Medulla oblongata (tissue), 1 donor: Measurements from ENCODE around the gene TGFBR1.
A peak's percentile ranks its signal among the peaks of the same experiment; 100 is the strongest.

Source experiments
- DNase-seq: peaks from one replicate; pipeline ENCODE4 v3.0.0-alpha.2; 2015; ENCODE audit errors: extremely low spot score

TGFBR1 gene

DNA sequence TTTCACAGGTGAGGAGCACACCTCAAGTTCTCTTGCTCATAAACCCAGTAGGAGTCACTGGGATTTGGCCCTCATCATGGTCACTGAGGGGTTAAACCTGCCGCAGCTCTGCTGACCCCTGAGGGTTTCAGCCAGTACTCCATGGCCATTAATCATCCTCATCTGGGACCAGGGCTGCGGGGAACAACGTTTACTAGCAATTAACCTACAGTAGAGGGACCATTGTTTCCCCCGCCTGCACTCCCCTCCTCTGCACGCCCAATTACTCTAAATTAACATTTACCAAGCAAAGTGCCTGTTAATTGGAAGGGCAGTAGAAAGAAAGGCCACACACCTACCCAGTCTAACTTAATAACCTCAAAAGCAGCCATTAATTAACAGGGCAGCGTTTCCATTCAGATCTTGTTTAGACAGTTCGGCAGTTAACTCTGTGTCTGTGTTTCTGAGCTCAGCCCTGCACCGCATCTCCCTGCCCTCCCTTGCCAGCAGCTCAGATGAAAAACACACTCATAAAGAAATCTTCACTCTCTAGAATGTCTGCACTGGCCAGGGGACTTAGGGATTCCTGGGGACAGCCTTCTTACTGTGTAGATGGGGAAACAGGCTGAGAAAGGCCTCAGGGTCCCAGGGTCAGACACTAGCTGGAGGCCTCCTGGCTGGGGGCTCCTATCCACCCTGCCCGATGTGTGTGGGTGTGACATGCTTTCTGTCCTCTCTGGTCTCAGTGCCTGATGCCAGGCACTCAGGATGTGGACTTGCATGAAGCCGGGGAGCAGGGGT is 65.3 kb downstream of the TGFBR1 start:
- DNase-seq, result no peak

DNA sequence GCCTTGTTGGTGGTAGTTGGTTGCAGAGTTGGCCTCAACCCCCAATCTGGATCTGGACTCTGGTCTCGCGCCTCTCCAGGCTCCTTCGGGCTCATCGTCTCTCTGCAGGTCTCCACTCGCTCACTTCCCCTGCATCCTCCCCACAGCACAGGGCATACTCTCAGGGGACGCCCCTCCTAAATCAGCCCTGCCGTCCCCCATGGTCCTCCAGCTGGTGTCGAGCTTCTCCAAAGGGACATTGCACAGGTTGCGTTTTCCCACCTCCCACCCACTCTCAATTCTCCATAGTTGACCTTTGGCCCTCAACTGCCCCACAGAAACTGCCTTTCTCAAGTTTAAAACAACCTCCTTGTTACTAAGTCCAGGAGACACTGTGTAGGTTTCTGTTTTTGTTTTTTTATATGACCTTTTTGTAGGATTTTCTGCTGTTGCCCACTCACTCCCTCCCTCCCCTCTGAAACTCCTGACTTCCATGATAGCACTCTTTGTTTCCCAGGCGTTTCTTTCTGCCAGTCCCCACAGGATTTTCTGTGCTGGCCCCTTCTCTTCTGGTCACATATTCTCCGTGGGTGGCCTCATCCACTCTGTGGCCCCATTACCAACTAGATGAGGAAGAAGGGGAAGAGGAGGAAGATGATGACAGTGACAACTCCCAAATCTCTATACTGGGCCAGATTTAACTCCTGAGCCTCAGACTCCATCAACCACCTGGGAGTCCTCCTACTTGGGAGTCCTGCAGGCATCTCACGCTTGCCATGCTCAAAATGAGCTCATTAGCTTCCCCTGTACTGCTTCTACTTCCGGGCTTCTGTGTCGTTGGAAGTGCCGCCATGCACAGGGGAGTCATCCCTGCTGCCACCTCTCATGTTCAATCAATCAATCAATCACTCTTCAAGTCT is 66.6 kb downstream of the TGFBR1 start:
- no peak for DNase-seq

DNA sequence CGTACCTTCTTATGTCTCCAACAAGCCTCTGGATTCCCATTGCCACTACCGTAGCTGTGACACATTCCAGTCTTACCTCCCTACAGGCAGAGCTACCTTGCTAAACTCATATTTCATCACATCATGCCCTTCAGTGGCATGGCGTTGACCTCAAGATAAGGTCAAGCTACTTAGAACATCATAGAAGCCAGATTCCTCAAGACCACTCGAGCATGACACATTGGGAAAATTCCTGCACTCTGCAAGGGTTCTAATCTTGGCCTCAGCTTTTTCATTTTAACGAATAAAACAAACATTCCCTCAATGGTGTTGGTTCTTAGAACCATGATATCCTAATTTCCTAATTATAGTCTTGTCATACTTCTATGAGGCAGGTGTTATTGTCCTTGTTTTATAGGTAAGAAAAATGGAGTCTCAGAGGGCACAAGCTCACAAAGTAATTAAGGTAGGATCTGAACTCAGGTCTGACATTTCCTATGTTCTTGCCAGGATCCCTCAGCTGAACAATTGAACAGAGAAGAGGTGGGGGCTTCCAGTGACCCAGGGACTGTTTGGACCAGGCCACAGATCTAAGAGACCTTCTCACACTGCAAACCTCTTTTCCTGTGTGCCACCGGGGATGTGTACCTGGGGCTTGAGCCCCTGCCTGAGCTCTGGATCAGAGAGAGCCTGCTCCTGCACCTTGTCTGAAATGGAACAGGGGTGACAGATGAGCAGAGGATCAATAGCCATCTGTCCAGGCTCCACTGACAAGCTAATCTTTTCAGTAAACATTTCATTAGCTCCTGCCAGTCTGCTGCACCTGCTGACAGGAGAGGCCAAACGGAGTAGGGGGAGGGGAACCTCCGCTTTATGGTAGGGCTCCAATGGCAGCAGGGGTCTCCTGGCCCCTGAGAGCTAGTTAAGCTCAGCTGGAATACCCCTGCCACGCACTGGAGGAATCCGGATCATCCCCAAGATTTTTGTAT is 67.5 kb downstream of the TGFBR1 start:
- DNase-seq, result no peak

DNA sequence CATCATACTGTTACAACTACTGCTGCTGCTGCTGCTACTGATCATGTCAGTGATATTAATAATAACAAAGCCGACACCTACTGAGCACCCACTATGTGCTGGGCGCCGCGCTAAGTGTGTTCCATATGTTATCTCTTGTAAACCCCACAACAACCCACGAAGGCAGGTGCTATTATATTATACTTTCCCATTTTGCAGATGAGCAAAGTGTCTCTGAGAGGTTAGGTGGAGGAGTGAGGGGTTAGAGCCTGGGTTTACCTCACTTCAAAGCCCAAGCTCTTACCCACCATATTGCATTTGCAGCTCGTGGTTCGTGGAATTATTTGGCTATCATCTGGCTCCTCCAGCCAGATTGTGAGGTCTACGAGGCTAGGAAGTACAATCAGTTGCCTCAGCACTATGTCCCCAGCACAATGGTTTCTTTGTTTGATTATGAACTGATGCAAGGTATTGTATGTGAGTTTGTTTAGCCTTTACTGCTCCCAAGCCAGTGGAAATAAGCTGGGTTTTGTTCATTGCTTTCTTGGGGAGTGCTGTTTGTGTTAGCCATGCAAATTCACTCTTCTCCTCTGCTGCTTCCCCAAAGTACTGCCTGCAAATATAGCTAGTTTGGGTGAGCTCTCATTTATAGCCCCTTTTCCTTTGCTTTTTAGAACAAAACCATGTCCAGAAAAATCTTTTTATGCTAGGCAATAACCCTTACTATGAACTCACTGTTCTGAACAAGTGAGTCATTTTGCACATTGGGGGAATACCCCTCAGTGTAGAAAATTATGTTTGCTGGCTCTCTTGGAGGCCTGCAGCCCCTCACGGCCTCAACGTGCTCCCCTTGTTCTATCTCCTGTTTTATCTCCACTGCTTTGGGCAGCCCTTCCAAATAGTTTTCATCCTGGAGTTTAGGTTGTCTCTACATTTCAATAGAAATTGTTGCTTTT is 68.9 kb downstream of the TGFBR1 start:
- peak; percentile 82 for DNase-seq

DNA sequence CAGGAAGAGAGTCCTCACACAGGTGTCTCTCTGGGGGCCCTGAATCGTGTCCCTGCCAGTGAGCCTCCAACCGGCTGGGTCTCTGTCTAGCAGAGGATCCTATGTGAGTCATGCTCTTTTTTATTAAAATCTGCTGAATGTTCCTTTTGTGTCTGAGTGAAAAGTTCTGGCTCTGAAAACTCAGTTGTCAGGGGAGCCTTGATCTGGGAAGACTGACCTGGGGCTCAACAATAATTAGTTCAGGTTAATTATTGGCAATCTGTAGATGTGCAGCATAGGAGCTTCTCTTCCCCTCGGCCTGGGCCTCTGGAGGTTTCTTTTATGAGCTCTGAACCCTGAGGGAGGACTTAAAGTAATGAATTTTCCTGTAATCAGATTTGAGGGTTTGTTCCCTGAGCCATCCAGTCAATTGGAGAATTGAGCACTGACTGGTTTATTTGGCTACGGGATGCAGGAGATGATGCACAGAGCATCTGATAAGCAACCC is 71.7 kb downstream of the TGFBR1 start:
- no peak for DNase-seq

DNA sequence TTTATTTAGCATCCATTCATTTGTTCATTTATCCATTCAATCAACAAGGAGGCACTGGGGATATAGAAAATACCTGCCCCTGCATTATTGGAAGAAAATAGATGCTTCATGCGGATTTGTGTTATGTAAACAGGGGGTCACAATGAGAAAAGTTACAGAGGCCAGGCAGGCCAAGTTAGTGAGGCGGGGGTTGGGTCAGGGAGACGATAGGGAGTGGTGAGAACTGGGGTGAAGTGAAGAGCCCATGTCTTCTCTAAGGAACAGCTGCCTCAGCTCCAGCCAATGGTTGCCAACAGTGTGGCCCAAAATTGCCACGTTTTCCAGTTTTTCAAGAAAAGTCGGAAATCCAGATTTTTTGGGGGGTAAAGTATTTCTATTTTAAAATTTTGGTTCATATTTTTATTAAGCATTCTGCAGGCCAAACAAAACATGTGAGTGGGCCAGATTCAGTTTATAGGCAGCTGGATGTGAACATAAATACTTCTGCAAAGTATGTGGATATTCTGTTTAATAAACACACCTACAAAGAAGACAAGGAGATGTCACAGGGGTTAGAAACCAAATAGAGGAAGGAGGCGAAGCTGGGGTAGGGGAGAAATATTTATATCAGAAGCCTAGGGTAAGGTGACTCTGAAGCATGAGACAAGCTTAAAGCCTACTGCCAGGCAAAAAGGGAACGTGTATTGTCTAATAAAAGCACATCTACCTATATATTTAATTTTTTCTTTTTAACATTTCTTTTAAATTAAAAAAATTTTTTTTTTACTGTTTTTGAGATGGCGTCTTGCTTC is 72.9 kb downstream of the TGFBR1 start:
- no peak for DNase-seq

DNA sequence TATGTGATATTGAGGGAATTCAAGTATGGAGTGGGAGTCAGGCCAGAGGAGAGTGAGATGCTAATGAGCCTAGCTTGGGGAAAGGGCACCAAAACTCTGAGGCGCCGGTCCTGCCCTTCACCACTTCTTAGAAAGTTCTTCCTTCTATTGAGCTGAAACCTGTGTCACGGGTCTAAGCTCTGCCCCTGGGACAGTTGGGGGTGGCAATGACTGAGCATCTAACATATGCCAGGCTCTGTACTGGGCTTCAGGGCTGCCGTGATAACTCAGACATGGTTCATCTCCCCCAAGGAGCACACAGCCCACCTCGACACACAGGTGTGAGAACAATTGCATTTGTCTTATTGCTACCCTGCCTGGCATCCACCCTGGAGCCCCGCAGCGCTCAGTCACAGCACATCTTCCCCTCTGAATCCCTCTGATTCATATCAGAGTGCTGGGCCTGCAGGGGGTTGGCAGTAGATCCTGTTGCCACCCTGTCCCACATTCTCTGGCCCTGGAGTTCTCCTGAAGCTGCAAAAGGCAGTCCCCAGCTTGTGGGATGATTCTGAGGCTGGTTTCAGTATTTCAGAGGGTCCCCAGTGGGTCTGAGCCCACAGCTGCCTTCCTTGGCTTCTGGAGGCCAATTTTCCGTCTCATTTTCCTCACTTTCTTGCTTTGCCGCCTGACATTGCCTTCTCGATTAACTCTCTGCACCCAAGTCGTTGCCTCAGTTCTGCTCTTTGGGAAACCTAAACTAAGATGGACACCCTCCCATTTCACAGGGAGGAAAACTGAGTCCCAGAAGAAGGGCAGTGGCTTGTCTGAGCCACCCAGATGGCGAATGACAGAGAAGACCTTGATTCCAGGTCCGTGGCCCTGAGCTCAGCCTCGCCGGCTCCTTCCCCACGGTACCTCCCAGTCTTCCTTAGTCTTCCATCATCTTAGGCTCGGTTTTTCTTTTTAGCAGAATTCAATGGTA is 74.3 kb downstream of the TGFBR1 start:
- DNase-seq, result no peak

DNA sequence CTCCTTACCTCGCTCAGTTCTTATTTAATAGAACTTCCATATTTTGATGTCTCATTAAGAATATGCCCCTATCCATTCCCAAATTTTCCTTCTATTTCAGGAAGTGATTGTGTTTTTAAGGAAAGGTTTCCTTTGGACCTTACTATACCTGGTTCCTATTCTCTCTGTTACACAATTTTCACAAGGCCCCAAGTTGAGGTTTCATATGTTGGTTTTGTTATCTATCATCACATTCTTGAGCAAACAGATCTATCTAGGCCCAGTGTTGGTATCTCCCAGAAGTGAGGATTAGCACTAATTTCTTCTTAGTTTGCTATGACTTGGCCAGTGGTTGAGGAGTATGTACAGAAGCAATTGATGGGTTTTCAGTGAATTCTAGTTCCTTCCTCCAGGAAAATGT is 75.3 kb downstream of the TGFBR1 start:
- no peak for DNase-seq

DNA sequence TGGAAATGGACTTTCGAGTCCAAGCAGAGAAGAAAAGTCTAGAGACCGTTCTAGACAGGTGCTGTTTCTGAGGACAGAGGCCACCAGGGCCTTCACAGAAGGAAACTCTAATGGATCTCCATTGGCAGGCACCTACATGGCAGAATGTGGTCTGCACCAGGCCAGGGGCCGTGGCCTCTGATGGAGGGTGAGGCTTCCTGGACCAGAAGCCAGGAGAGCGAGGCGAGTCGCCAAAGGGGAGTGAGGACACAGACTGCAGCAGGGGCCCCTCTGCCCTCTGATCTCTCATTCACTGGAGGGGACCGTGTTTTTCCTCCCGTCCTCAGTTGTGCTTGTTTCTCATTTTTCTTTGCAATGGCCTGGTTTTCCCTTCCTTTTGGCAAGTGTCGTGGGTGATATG is 75.7 kb downstream of the TGFBR1 start:
- DNase-seq, result no peak

DNA sequence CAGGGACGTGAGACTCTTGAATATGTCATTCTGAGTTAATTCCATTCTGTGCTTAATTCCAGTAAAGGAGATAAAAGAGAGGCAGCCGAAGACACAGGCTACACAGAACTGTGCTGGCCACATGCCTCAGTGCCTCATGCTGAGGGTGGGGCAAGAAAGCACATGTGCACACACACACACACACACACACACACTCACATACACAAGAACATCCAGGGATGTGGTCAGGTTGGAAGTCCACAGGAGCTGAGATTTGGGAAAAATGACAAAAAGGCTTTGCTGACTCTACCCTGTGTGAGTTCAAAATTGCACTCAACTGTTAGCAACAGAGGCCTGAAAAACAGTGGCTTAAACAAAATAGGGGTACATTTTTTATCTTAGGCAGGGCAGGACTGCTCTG is 76.3 kb downstream of the TGFBR1 start:
- no peak for DNase-seq

DNA sequence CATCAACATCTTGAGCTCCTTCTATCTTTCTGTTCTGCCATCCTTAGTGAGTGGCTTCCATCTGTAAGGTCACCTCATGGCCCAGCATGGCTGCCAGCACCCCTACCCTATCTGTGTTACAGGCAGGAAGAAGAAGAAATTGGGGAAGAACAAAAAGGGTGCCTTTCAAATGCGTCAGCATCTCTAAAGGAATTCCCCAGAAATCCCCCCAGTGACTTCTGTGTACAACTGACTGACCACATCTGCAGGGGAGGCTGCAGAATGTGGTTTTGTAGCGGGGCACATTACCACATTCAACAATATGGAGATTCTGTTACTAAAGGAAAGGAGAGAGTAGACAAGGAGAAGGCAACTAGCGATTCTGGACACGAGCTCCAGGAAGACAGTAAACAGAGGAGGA is 76.7 kb downstream of the TGFBR1 start:
- DNase-seq, result no peak

DNA sequence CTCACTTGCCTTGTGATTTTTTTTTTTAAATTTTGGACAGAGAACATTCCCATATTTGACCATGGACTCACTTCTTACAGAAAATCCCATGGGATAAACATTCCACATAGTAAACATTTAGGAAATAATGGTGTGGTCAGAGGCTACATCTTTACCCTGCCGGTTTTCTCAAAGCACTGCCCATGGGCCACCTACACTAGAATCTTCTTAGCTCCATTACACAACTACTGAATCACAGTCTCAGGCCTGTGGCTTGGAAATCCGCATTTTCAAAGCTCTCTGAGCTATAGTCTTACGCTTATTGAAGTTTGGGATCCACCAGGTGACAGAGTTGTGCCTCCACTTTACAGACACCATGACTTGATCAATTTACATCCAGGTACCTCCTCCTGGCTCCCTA is 77.4 kb downstream of the TGFBR1 start:
- no peak for DNase-seq

DNA sequence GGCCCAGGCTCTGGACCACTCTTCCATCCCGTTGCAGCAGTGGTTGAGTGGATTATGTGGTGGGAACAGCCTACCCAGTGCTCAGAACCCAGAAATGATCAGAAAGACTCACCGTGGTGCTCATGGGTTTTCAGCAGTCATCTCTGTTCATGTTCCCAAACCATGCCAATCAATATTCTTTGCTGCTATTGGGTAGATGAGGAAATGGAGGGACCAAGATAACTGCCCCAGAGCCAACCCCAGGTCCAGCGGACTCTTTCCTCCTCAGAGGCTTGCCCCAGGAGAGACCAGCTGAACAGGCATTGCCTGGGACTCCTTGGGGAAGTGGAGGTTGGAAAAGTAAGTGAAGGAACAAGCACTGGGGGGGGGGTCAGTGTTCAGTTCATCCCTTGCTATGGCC is 78.7 kb downstream of the TGFBR1 start:
- DNase-seq, result no peak

DNA sequence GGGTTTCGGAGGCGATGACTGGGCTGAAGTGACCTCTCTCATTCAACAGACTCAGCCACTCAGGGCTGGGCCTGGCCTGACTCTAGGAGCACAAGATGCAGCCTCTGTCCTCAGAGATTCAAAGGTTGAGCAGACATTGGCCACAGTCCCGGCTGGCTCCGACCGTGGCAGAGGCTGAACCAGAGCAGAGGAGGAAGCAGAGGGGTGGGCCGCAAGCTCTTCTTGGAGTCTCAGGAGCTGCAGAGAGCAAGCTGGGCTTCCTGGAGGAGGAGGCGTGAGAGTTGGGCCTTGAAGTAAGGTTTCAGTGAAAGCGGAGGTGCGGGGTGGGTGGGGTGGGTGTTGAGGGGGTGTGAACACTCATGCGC is 79.2 kb downstream of the TGFBR1 start:
- no peak for DNase-seq

DNA sequence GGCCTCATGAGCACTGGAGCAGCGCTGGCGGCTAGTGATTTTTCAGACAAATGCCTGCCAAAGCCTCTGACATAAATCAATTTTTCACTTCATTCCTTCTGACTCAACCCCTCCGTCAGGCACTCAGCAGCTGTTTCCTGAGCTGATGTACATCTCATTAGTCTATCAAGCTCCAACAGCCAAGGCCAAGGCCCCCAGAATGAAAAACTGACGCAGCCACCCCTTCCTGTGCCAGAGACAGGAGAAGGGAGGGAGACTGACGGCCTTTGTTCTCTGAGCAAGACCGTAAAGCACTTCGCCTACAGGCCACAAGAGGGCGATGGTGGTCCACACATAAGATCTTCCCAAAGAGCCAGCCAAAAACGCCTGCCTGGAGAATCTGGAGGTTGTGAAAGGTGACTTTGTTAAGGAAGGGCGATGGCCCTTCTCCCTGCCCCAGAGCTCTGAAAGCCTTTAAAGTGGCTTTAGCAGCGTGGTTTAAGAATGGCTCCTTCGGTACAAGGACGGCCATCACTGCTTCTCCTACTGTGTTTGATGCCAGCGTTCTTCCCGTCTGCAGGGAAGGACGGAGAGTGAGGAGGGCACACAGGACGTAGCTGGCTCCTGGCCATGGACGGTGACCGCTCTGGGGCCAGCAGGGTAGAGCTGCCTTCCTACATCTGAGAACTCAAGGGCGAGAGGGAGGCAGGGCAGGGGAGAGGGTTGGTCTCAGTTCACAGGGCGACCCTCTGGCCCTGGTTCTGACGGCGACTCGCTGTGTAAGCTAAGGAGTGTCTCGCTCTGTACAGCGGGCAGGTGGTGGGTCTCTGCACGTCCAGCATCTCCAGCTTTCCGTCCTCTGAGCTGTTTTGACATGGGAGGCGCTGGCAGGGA is 79.8 kb downstream of the TGFBR1 start:
- DNase-seq, result peak; percentile 97

DNA sequence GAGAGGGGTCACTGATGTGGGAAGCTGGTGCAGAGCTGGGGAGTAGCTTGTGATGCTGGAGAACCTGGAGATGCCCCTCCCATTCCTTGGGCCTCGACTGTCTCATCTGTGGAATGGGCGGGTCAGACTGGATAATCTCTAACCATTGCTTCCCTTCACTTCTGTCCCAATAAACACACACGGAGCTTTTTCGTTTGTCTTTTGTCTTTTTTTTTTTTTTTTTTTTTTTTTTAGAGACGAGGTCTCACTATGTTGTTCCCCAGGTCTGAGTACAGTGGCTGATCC is 80.4 kb downstream of the TGFBR1 start:
- DNase-seq, result no peak

DNA sequence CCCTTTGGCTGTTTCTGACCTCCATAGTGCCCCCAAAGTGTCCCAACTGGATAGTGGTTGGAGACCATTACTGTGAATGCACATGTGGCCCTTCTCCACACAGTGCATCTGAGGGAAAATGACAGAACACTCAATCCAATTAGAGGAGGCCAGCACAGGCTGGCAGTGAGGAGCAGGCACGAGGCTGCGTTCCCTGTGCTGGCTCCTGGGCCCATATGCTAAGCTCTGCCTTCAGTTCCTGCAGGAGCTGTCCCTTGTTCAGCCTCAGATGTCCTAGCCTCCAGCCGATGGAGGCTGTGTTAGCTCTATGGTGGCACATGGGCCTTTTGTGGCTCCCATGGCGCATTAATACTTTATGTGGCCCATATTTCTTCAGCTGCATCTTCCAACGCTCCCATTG is 81.0 kb downstream of the TGFBR1 start:
- DNase-seq, result no peak

DNA sequence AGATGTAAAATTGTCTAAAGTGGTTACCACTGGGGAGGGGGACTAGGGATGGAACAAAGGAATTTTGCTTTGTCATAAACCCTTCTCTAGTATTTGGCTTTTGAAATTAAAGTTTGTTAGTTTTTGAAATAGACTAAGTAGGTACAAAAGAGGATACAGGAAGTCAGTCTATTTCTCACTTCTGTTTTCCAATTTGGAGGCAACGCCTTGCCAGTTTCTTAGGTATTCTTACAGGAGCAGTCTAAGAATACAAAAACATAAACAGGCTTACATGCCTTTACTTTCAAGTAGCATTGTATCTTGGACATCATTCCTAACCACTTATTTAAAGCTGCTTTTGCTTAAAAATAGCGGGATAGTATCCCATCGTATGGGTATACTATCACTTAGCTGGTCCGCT is 82.4 kb downstream of the TGFBR1 start:
- no peak for DNase-seq
